Measurements from ENCODE around the gene TCERG1. TPM values are rescaled to one million over a fixed set of nuclear protein-coding genes. Genes with fewer than 3 reads are reported as not detected.

The TCERG1 gene
- total RNA-seq, 2 donors from 2014 or later = 125 to 129 TPM

GRCh38 chr5:146447734-146448380 is 724 bp downstream of the TCERG1 start:
- peak overlapping the region; percentile 98 to 100 for H3K27ac Mint-ChIP-seq
- DNase-seq (ENCODE audit: low spot score in 2 of 2) (peak; percentile 34 to 54), ATAC-seq (peak; percentile 21 to 25)
- peaks cover 16 to 23% of the 10 kb centered on the region in 2 donors for H3K36me3 Mint-ChIP-seq
- H3K9me3 Mint-ChIP-seq = no peaks in the 10 kb centered on the region

GRCh38 chr5:146448783-146449519 is 1.8 kb downstream of the TCERG1 start:
- H3K36me3 Mint-ChIP-seq = peaks cover 17 to 23% of the 10 kb centered on the region in 2 donors

GRCh38 chr5:146450002-146450401 is 2.9 kb downstream of the TCERG1 start:
- DNase-seq (ENCODE audit: low spot score in 2 of 2) = no peak
- no peak for ATAC-seq
- H3K9me3 Mint-ChIP-seq = no peaks in the 10 kb centered on the region
- H3K27ac Mint-ChIP-seq = no peak overlapping the region
- H3K36me3 Mint-ChIP-seq = peaks cover 23 to 27% of the 10 kb centered on the region in 2 donors

More at GRCh38 chr5:146448783-146449519, 1.8 kb downstream of the TCERG1 start:
- DNase-seq (ENCODE audit: low spot score in 2 of 2) (no peak), ATAC-seq (no peak)
- Mint-ChIP-seq H3K9me3 (no peaks in the 10 kb centered on the region), H3K27ac (peak overlapping the region; percentile 98 to 100)

- no peak for ATAC-seq
Observed at GRCh38 chr5:146451411-146451810, 4.3 kb downstream of the TCERG1 start.

GRCh38 chr5:146457431-146457830 is 10.3 kb downstream of the TCERG1 start:
- ATAC-seq = no peak
- H3K36me3 Mint-ChIP-seq = peaks cover 7 to 19% of the 10 kb centered on the region in 2 donors
- DNase-seq (ENCODE audit: low spot score in 2 of 2) = no peak
- no peaks in the 10 kb centered on the region for H3K9me3 Mint-ChIP-seq
- no peak overlapping the region for H3K27ac Mint-ChIP-seq

More at GRCh38 chr5:146451411-146451810, 4.3 kb downstream of the TCERG1 start:
- Mint-ChIP-seq H3K9me3 (no peaks in the 10 kb centered on the region), H3K27ac (no peak overlapping the region), H3K36me3 (peaks cover 23 to 27% of the 10 kb centered on the region in 2 donors)
- DNase-seq (ENCODE audit: low spot score in 2 of 2) = no peak

GRCh38 chr5:146458894-146459293 is 11.8 kb downstream of the TCERG1 start:
- Mint-ChIP-seq H3K36me3 (peaks cover 7 to 32% of the 10 kb centered on the region in 2 donors), H3K27ac (peak overlapping the region in 1 of 2 donors; percentile 10), H3K9me3 (no peaks in the 10 kb centered on the region)
- DNase-seq (ENCODE audit: low spot score in 2 of 2) = no peak
- ATAC-seq = peak in 1 of 2 donors; percentile 37

GRCh38 chr5:146461319-146461718 is 14.2 kb downstream of the TCERG1 start:
- no peaks in the 10 kb centered on the region for H3K9me3 Mint-ChIP-seq

GRCh38 chr5:146463446-146463845 is 16.3 kb downstream of the TCERG1 start:
- Mint-ChIP-seq H3K9me3 (no peaks in the 10 kb centered on the region), H3K36me3 (peaks cover 14 to 39% of the 10 kb centered on the region in 2 donors)
- DNase-seq (ENCODE audit: low spot score in 2 of 2) = no peak

More at GRCh38 chr5:146461319-146461718, 14.2 kb downstream of the TCERG1 start:
- ATAC-seq (no peak), DNase-seq (ENCODE audit: low spot score in 2 of 2) (no peak)
- H3K36me3 Mint-ChIP-seq = peaks cover 14 to 34% of the 10 kb centered on the region in 2 donors
- H3K27ac Mint-ChIP-seq = peak overlapping the region in 1 of 2 donors; percentile 51

GRCh38 chr5:146466521-146467349 is 19.6 kb downstream of the TCERG1 start:
- H3K9me3 Mint-ChIP-seq = no peaks in the 10 kb centered on the region
- H3K27ac Mint-ChIP-seq = no peak overlapping the region
- H3K36me3 Mint-ChIP-seq = peaks cover 7 to 33% of the 10 kb centered on the region in 2 donors
- DNase-seq (ENCODE audit: low spot score in 2 of 2) = no peak
- no peak for ATAC-seq

More at GRCh38 chr5:146463446-146463845, 16.3 kb downstream of the TCERG1 start:
- H3K27ac Mint-ChIP-seq = peak overlapping the region in 1 of 2 donors; percentile 11
- no peak for ATAC-seq

- no peak for ATAC-seq
- no peaks in the 10 kb centered on the region for H3K9me3 Mint-ChIP-seq
Observed at GRCh38 chr5:146467760-146468159, 20.6 kb downstream of the TCERG1 start.

GRCh38 chr5:146474065-146474464 is 26.9 kb downstream of the TCERG1 start:
- Mint-ChIP-seq H3K36me3 (peaks cover 18 to 23% of the 10 kb centered on the region in 2 donors), H3K9me3 (no peaks in the 10 kb centered on the region), H3K27ac (no peak overlapping the region)
- no peak for DNase-seq (ENCODE audit: low spot score in 2 of 2)
- ATAC-seq = no peak

More at GRCh38 chr5:146467760-146468159, 20.6 kb downstream of the TCERG1 start:
- Mint-ChIP-seq H3K36me3 (peaks cover 15 to 41% of the 10 kb centered on the region in 2 donors), H3K27ac (no peak overlapping the region)
- no peak for DNase-seq (ENCODE audit: low spot score in 2 of 2)

- H3K9me3 Mint-ChIP-seq = no peaks in the 10 kb centered on the region
- H3K27ac Mint-ChIP-seq = no peak overlapping the region
- no peak for DNase-seq (ENCODE audit: low spot score in 2 of 2)
- no peak for ATAC-seq
- peaks cover 18 to 23% of the 10 kb centered on the region in 2 donors for H3K36me3 Mint-ChIP-seq
Observed at GRCh38 chr5:146475190-146475780, 28.2 kb downstream of the TCERG1 start.

GRCh38 chr5:146475906-146476305 is 28.8 kb downstream of the TCERG1 start:
- Mint-ChIP-seq H3K36me3 (peaks cover 18 to 23% of the 10 kb centered on the region in 2 donors), H3K27ac (no peak overlapping the region), H3K9me3 (no peaks in the 10 kb centered on the region)
- DNase-seq (ENCODE audit: low spot score in 2 of 2) = no peak
- no peak for ATAC-seq

- Mint-ChIP-seq H3K36me3 (peaks cover 4 to 36% of the 10 kb centered on the region in 2 donors), H3K27ac (peak overlapping the region in 1 of 2 donors; percentile 29), H3K9me3 (no peaks in the 10 kb centered on the region)
- ATAC-seq (no peak), DNase-seq (ENCODE audit: low spot score in 2 of 2) (no peak)
Observed at GRCh38 chr5:146482775-146483174, 35.6 kb downstream of the TCERG1 start.

GRCh38 chr5:146484714-146485391 is 37.7 kb downstream of the TCERG1 start:
- Mint-ChIP-seq H3K9me3 (no peaks in the 10 kb centered on the region), H3K36me3 (peaks cover 4 to 47% of the 10 kb centered on the region in 2 donors), H3K27ac (no peak overlapping the region)
- no peak for DNase-seq (ENCODE audit: low spot score in 2 of 2)
- no peak for ATAC-seq

Measured in activated naive CD4-positive, alpha-beta T cell treated with anti-CD3 and anti-CD28 coated beads, Interleukin-2, amount 50 U/mL, for 72 hours (primary cell).